SK-N-SH (cell line): ENCODE data around the gene RASGRF1. TPM values are rescaled to one million over a fixed set of nuclear protein-coding genes. Genes with fewer than 3 reads are reported as not detected.

ENCODE experiments used
- CTCF ChIA-PET: fragments of 300-600, 350-600 bp; formaldehyde crosslinking; extraction: SDS; loops from one replicate; lab custom pipeline; 2021; lab: Yijun Ruan, JAX
- POLR2A ChIA-PET: fragments of 350-600 bp; sonication (Branson Sonifier 250); formaldehyde crosslinking; extraction: SDS; loops from one replicate; lab custom pipeline; 2020; ENCODE audit warnings: antibody characterized with exemption, inconsistent platforms; lab: Yijun Ruan, JAX
- DNase-seq: peaks from one replicate; pipeline ENCODE4 v3.0.0; 2012
- H2AFZ ChIP-seq: fragments of 200-600 bp; sonication (generic); 2 replicates; pipeline ENCODE4 v1.8.1; 2016; ENCODE audit warnings: antibody characterized with exemption, mild to moderate bottlenecking, low read depth
- H3F3A ChIP-seq: fragments of 200-600 bp; sonication (generic); replicated peaks from 2 replicates; pipeline ENCODE3; 2016; ENCODE audit warnings: antibody characterized with exemption, mild to moderate bottlenecking; ENCODE audit not compliant: insufficient read depth
- H3K27ac ChIP-seq, 2 experiments: fragments of 200-500 bp in 1 of 2; fragments of 200-600 bp in 1 of 2; sonication (Bioruptor generic) in 1 of 2; sonication (generic), shearing (Covaris generic) in 1 of 2; 2 replicates each; pipeline versions ENCODE4 v1.5.1 to v1.6.1; 2014 to 2016; ENCODE audit warnings: low read depth in 2 of 2, inconsistent platforms in 1 of 2, low read length in 1 of 2, mild to moderate bottlenecking in 1 of 2, mixed read lengths in 1 of 2
- H3K27me3 ChIP-seq: fragments of 200-600 bp; sonication (generic), shearing (Covaris generic); 2 replicates; pipeline ENCODE4 v1.6.1; 2016; ENCODE audit warnings: mixed run types; ENCODE audit not compliant: insufficient read depth
- H3K36me3 ChIP-seq, 2 experiments: fragments of 200-500 bp in 1 of 2; fragments of 200-600 bp in 1 of 2; sonication (Bioruptor generic) in 1 of 2; sonication (generic) in 1 of 2; replicated peaks in 1 of 2; 2 replicates each; pipeline versions ENCODE3 to v1.5.1; 2014 to 2016; ENCODE audit warnings: low read length in 1 of 2, mild to moderate bottlenecking in 1 of 2; ENCODE audit not compliant: insufficient read depth in 2 of 2, control insufficient read depth in 1 of 2
- H3K4me1 ChIP-seq, 2 experiments: fragments of 200-500 bp in 1 of 2; fragments of 200-600 bp in 1 of 2; sonication (Bioruptor generic) in 1 of 2; sonication (generic), shearing (Covaris generic) in 1 of 2; 2 replicates each; pipeline versions ENCODE4 v1.5.1 to v1.6.1; 2014 to 2016; ENCODE audit warnings: low read depth in 1 of 2, low read length in 1 of 2, mixed run types in 1 of 2; ENCODE audit not compliant: insufficient read depth in 2 of 2, control insufficient read depth in 1 of 2
- H3K4me2 ChIP-seq: fragments of 200-600 bp; sonication (generic), shearing (Covaris generic); 2 replicates; pipeline ENCODE4 v1.6.1; 2017; ENCODE audit warnings: mixed run types
- H3K4me3 ChIP-seq, 2 experiments: fragments of 200-500 bp in 1 of 2; fragments of 200-600 bp in 1 of 2; sonication (Bioruptor generic) in 1 of 2; sonication (generic), shearing (Covaris generic) in 1 of 2; 2 replicates each; pipeline versions ENCODE4 v1.5.1 to v1.8.1; 2014 to 2016; ENCODE audit warnings: low read depth in 2 of 2, inconsistent platforms in 1 of 2, low read length in 1 of 2, mild to moderate bottlenecking in 1 of 2, mixed read lengths in 1 of 2, moderate library complexity in 1 of 2
- H3K79me2 ChIP-seq: fragments of 200-600 bp; sonication (generic); 2 replicates; pipeline ENCODE4 v1.8.1; 2017; ENCODE audit warnings: mild to moderate bottlenecking; ENCODE audit not compliant: insufficient read depth
- H3K9ac ChIP-seq: fragments of 200-600 bp; sonication (generic); 2 replicates; pipeline ENCODE4 v1.6.1; 2017; ENCODE audit warnings: mixed run types
- H3K9me2 ChIP-seq: fragments of 200-600 bp; sonication (generic); 2 replicates; pipeline ENCODE4 v1.6.1; 2017; ENCODE audit warnings: mixed run types
- H3K9me3 ChIP-seq: fragments of 200-600 bp; sonication (generic); 2 replicates; pipeline ENCODE4 v1.6.1; 2017; ENCODE audit warnings: mixed run types, mild to moderate bottlenecking, moderate library complexity
- H4K20me1 ChIP-seq: fragments of 200-600 bp; sonication (generic); 2 replicates; pipeline ENCODE4 v1.6.1; 2017; ENCODE audit warnings: mild to moderate bottlenecking, mixed run types; ENCODE audit not compliant: insufficient read depth
- CHD2 ChIP-seq: fragments of 150-350 bp; IDR thresholded peaks from 2 replicates; pipeline ENCODE4 v1.6.1; 2018; ENCODE audit warnings: low read length; ENCODE audit not compliant: partially characterized antibody
- EZH2phosphoT487 ChIP-seq: fragments of 200-600 bp; sonication (generic); IDR thresholded peaks from 2 replicates; pipeline ENCODE4 v1.6.1; 2017; ENCODE audit warnings: low read depth, mixed run types, mild to moderate bottlenecking, antibody characterized with exemption, moderate library complexity, borderline replicate concordance
- NFIC ChIP-seq: IDR thresholded peaks from 2 replicates; pipeline ENCODE4 v1.4.0; 2012; ENCODE audit warnings: borderline replicate concordance
- POLR2AphosphoS5 ChIP-seq: IDR thresholded peaks from 2 replicates; pipeline ENCODE4 v1.6.1; 2012; ENCODE audit warnings: low read depth, low read length
- SMC3 ChIP-seq: IDR thresholded peaks from 2 replicates; pipeline ENCODE4 v1.6.1; 2012; ENCODE audit warnings: low read depth, low read length, improper control_type of control experiment
- TEAD4 ChIP-seq: IDR thresholded peaks from 2 replicates; pipeline ENCODE4 v1.4.0; 2012; ENCODE audit warnings: mild to moderate bottlenecking, borderline replicate concordance; ENCODE audit not compliant: insufficient read depth
- WGBS: methylation state at CpG from one replicate; pipeline ENCODE4 v1.1.6; 2017; ENCODE audit warnings: low lambda C conversion rate; 5-methylcytosine and 5-hydroxymethylcytosine counted together
- polyA plus RNA-seq, 3 experiments: library from polyadenylated mRNA; depleted of rRNA; stranded (reverse); fragments of >200 nt; gene quantifications; 2 replicates each; pipeline ENCODE4 v1.2.3, GENCODE V29; 2012
- TF ChIP-seq, protein P1 (sequence below): IDR thresholded peaks from 2 replicates; pipeline ENCODE4 v1.4.0; 2012; ENCODE audit warnings: low read depth, borderline replicate concordance
- TF ChIP-seq, protein P2 (sequence below): fragments of 200-600 bp; sonication (generic); IDR thresholded peaks from 2 replicates; pipeline ENCODE4 v1.6.1; 2017; ENCODE audit warnings: antibody characterized with exemption, mild to moderate bottlenecking, moderate library complexity
- TF ChIP-seq, protein P3 (sequence below): fragments of 150-350 bp; IDR thresholded peaks from 2 replicates; pipeline ENCODE4 v1.6.1; 2016; ENCODE audit warnings: mild to moderate bottlenecking, low read depth, low read length

RASGRF1 gene
- polyA plus RNA-seq, 1 of the 3 experiments (the other 2 are of a cell fraction) = 0.10 TPM

DNA sequence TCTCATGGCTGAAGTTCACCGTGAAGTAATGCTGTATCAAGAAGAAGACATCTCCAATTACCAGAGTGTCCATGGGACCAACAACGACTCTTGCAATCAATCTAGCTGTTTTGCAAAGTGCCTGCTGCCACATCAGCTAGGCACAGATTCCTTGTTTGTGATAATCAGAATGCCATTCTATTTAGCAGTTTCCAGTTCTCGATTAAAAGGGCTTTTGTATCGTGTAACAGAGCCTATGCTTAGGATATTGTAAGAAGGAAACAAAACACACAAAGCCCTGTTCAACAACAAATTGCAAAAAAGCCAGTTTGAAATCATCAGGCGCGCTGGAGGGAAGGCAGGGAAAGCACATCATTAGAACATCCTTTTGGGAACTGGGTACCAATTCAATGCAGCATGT is 26.1 kb downstream of the RASGRF1 start:
- no peak for TF ChIP-seq CHD2
- TF ChIP-seq, protein P1, sequence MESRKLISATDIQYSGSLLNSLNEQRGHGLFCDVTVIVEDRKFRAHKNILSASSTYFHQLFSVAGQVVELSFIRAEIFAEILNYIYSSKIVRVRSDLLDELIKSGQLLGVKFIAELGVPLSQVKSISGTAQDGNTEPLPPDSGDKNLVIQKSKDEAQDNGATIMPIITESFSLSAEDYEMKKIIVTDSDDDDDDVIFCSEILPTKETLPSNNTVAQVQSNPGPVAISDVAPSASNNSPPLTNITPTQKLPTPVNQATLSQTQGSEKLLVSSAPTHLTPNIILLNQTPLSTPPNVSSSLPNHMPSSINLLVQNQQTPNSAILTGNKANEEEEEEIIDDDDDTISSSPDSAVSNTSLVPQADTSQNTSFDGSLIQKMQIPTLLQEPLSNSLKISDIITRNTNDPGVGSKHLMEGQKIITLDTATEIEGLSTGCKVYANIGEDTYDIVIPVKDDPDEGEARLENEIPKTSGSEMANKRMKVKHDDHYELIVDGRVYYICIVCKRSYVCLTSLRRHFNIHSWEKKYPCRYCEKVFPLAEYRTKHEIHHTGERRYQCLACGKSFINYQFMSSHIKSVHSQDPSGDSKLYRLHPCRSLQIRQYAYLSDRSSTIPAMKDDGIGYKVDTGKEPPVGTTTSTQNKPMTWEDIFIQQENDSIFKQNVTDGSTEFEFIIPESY = no peak
- no peak for TF ChIP-seq TEAD4
- ChIA-PET POLR2A (no interaction called here), CTCF (no interaction called here)
- H4K20me1 ChIP-seq = no peaks in the 10 kb centered on the region
- H3K27ac ChIP-seq = no peak overlapping the region
- H3K4me1 ChIP-seq = no peaks in the 10 kb centered on the region
- H3K4me3 ChIP-seq = no peak overlapping the region
- H3K27me3 ChIP-seq = peaks cover 9% of the 10 kb centered on the region; the same call in 1 of the 2 replicates
- no peak overlapping the region for H3K9ac ChIP-seq
- no peaks in the 10 kb centered on the region for H3K79me2 ChIP-seq
- WGBS = 37% methylated on average over 6 of the region's 6 CpGs
- H3K9me3 ChIP-seq = no peaks in the 10 kb centered on the region
- no peak overlapping the region for H3K4me2 ChIP-seq
- H2AFZ ChIP-seq = no peak overlapping the region
- no peak for DNase-seq
- no peaks in the 10 kb centered on the region for H3F3A ChIP-seq
- H3K9me2 ChIP-seq = no peaks in the 10 kb centered on the region
- H3K36me3 ChIP-seq = no peaks in the 10 kb centered on the region

- H3K27me3 ChIP-seq = peaks cover 9% of the 10 kb centered on the region; the same call in 1 of the 2 replicates
- 55% methylated on average over 4 of the region's 4 CpGs for WGBS
- no peak for DNase-seq
- H3K4me3 ChIP-seq = no peak overlapping the region
- H4K20me1 ChIP-seq = no peaks in the 10 kb centered on the region
- H3K27ac ChIP-seq = no peak overlapping the region
- H3K9ac ChIP-seq = no peak overlapping the region
- H2AFZ ChIP-seq = no peak overlapping the region
- H3K4me1 ChIP-seq = no peaks in the 10 kb centered on the region
- no peaks in the 10 kb centered on the region for H3F3A ChIP-seq
- no peaks in the 10 kb centered on the region for H3K36me3 ChIP-seq
- ChIA-PET CTCF (interaction anchor here (1.0 kb wide), 1 partner anchor 32 kb away, joined by 4 read pairs; no protein-coding TSS in a partner anchor), POLR2A (interaction anchor here (0.8 kb wide), 1 partner anchor 30 kb away, joined by 3 read pairs; no protein-coding TSS in a partner anchor)
- no peaks in the 10 kb centered on the region for H3K9me2 ChIP-seq
- no peak overlapping the region for H3K4me2 ChIP-seq
- no peaks in the 10 kb centered on the region for H3K9me3 ChIP-seq
- H3K79me2 ChIP-seq = no peaks in the 10 kb centered on the region
- TF ChIP-seq POLR2AphosphoS5 = no peak
- TF ChIP-seq EZH2phosphoT487 = no peak
- TF ChIP-seq, protein P2, sequence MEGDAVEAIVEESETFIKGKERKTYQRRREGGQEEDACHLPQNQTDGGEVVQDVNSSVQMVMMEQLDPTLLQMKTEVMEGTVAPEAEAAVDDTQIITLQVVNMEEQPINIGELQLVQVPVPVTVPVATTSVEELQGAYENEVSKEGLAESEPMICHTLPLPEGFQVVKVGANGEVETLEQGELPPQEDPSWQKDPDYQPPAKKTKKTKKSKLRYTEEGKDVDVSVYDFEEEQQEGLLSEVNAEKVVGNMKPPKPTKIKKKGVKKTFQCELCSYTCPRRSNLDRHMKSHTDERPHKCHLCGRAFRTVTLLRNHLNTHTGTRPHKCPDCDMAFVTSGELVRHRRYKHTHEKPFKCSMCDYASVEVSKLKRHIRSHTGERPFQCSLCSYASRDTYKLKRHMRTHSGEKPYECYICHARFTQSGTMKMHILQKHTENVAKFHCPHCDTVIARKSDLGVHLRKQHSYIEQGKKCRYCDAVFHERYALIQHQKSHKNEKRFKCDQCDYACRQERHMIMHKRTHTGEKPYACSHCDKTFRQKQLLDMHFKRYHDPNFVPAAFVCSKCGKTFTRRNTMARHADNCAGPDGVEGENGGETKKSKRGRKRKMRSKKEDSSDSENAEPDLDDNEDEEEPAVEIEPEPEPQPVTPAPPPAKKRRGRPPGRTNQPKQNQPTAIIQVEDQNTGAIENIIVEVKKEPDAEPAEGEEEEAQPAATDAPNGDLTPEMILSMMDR = no peak
- no peak for TF ChIP-seq SMC3
- no peak for TF ChIP-seq NFIC
- TF ChIP-seq, protein P3, sequence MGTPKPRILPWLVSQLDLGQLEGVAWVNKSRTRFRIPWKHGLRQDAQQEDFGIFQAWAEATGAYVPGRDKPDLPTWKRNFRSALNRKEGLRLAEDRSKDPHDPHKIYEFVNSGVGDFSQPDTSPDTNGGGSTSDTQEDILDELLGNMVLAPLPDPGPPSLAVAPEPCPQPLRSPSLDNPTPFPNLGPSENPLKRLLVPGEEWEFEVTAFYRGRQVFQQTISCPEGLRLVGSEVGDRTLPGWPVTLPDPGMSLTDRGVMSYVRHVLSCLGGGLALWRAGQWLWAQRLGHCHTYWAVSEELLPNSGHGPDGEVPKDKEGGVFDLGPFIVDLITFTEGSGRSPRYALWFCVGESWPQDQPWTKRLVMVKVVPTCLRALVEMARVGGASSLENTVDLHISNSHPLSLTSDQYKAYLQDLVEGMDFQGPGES = no peak
Observed at GRCh38 chr15:79060175-79060574, 30.4 kb downstream of the RASGRF1 start.
